Stimulated activated CD4-positive, alpha-beta T cell treated with anti-CD3 and anti-CD28 coated beads, Interleukin-2, amount 100 ng/mL, for 4 hours (primary cell): Measurements from ENCODE around the gene SCNM1.
"Not testable (repeated sequence)": the region's sequence is repeated elsewhere in the genome, so short reads cannot be mapped to it uniquely, and the experiment has no call there.

Experiments
- DNase-seq: peaks from one replicate; pipeline ENCODE4 v3.0.0-alpha.2; 2020; ENCODE audit warnings: low read depth

Gene SCNM1

GRCh38 chr1:151146412-151147131, 19.4 kb upstream of the SCNM1 start, which contains the start of gene SEMA6C:
TSS of gene SEMA6C (minus strand) at chr1:151146631. CDS start at chr1:151142621, 4,010 bp downstream.
- DNase-seq: peak; percentile 74

DNA sequence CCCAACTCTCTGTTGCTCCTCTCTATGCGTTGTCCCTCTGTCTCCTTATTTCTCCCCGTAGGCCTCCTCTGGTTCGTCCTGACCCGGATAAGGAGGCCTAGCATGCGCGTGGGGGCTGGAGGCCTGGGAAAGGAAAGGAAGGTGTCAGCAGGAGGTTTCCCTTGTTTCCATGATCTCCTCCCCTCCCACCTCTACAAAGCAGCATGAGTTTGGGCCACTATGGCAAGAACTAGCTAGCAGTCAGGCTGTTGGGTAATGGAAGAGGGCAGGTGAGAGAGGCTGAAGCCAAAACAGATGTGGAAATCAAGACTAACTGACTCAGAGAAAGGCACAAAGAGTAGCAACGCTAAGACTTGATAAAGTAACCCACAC, 18.8 kb upstream of the SCNM1 start:
- DNase-seq: no peak

- no peak for DNase-seq
These were observed 18.3 kb upstream of the SCNM1 start for GRCh38 chr1:151147665-151148064.

- DNase-seq: peak; percentile 63
These were observed 9.5 kb upstream of the SCNM1 start, which contains the start of gene TNFAIP8L2 for GRCh38 chr1:151156515-151156819. TSS of gene TNFAIP8L2 (plus strand) at chr1:151156649. CDS start at chr1:151158698, 2,049 bp downstream.

DNA sequence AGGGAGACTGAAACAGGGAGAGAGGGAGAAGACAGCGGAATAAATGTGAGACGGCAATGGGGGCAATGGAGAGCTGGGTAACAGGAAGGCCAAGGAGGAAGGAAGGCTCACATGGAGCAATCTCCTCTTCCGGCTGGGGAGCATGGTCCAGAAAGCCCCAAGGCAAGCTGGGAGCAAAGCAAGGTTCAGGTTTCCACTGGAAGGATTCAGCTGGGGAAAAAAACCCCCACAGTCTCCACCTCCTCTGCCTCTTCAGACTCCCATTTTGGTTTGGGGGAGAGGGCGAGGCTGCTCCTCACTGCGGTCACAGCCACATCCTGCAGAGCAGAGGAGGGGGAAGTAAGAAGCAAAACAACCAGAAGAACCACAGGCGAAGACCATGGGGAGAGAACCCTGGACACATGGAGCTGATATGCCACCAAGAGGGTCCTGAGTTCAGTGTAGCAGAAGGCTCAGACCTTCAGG, 8.8 kb upstream of the SCNM1 start:
- DNase-seq: peak; percentile 26

GRCh38 chr1:151158326-151158725, 7.6 kb upstream of the SCNM1 start:
- peak; percentile 23 for DNase-seq

DNA sequence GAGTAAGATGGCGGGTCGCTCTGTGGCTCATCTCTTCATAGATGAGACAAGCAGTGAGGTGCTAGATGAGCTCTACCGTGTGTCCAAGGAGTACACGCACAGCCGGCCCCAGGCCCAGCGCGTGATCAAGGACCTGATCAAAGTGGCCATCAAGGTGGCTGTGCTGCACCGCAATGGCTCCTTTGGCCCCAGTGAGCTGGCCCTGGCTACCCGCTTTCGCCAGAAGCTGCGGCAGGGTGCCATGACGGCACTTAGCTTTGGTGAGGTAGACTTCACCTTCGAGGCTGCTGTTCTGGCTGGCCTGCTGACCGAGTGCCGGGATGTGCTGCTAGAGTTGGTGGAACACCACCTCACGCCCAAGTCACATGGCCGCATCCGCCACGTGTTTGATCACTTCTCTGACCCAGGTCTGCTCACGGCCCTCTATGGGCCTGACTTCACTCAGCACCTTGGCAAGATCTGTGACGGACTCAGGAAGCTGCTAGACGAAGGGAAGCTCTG, 7.1 kb upstream of the SCNM1 start:
- DNase-seq: no peak

- DNase-seq: no peak
These were observed 6.6 kb upstream of the SCNM1 start for GRCh38 chr1:151159373-151159772.

DNA sequence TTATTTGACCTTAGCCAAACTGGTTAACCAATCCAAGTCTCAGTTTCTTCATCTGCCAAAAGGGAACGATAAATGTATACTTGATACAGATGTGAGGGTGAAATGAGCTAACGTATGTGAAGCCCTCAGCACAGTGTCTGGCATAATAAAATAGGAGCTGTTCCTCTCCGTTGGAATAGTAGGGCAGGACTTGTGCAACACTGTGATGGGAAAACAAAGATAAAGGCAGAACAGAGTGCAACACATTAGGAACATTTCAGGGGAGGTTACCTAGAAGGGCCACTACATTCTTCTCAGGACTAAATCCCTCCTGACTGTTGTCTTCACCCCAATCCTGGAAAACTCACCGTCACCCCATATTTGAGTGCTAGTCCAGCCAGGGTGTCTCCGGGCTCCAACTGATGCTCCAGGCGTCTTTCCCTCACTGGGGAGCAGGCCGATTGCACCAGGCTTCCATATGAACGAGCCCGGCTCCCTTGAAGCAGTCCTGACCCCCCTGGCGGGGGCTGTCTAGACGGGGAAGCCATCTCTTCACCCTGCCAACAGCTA, 1.1 kb upstream of the SCNM1 start:
- DNase-seq: no peak

DNA sequence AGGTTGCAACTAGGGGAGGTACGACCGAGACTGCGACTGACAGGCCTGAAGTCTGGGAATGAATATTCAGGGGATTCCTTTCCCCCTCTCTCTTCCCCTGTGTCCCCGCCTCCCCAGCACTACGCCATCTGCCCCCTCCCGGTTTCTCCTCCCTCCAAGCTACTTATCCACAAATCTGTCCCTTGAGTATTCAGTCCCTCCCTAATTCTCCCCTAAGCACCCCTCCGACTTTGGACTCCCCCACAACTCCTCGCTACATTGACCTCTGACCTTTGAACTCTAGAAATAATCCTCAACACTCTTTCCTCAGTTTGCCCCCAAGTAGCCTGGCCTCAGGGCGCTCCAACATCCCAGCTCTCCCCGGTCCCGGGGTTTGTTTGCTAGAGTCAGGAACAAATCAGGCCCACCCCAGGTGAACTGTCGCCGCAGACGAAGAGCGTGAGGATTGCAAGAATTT, 635 bp upstream of the SCNM1 start:
- DNase-seq: no peak

DNA sequence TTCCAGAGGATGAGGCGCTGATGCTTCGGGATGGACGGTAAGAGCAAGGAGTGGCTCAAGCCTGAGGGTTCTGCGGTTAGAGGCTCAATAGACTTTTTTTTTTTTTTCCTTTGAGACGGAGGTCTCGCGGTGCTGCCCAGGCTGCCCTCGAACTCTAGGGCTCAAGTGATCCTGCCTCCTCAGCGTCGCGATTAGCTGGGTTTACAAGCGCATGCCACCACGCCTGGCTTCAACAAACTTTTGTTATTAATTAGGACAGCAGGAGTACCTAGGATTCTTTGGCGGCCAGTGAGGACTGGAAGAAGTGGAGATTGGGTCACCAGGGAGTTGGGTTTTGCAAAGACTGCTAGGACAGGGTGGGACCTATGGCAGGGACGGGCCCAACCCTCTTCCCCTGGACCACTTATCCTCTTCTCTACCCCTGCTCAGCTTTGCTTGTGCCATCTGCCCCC, 587 bp downstream of the SCNM1 start:
- DNase-seq: no peak

DNA sequence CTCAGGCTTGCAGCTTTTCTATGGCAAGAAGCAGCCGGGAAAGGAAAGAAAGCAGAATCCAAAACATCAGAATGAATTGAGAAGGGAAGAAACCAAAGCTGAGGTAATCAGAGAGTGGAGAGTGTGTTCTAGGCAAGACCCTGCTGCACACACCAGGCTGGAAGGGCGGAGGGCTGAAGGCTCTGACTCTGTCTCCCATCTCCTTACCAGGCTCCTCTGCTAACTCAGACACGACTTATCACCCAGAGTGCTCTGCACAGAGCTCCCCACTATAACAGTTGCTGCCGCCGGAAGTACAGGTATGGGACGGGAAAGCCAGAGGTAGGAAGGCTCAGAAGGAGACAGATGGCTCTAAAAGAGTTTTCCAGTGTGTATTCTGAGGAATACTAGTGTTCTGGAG, 1.2 kb downstream of the SCNM1 start:
- DNase-seq: no peak

GRCh38 chr1:151171190-151171589, 5.2 kb downstream of the SCNM1 start:
- no peak for DNase-seq

DNA sequence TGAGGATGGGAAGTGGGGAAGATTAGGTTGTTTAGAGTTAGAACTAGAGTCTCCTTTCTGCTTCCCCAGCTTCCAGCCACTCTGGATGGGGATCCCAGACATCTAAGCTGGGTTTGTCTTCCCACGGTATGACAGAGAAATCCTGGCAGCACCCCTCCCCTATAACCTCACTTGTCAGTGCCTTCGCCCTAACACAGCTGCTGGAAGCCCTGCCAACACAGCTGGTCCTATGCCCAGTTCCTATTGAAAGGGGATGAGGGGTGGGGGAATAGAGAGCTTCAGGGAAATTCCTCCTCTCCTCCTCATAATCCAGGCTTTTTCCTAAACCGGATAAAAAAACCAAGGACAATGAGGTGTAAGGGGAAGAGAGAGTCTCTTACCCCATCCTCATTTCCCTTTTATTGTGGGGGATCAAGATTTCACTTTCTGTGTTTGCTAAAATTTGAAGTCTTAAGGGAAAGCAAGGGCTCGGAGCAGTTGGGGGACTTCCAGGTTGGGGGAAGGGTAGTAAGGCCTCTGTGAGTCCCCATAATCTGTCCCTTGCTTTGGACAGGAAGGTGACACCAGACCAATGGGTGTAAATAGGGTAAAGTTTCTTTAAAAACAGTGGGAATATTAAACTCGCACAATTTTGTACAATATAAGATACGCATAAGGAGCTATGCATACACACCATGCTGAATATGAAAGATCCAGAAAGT, 9.2 kb downstream of the SCNM1 start:
- DNase-seq: no peak

DNA sequence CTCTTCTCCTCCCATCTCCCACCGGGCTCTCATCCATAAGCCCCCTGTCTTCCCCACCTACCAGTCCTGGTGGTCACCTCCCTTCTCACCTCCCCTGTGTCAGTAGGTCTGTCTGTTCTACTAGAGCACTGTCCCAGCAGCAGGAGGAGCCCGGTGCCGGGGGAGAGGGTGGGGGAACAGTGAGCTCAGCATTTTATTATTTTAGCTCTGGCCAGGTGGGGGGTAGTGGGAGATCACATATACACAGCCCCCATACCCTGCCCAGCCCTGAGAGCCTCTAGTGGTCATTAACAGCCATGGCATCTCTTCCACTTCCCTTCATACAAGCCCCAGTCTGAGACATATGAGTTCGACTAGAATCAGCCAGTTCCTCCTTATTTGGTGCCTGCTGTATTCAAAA, 9.9 kb downstream of the SCNM1 start, which contains the start of gene TMOD4:
TMOD4 (minus strand) TSS at position 119 of the 400 bp plus-strand sequence. CDS start 1,106 bp downstream, outside the sequence.
- DNase-seq: no peak

DNA sequence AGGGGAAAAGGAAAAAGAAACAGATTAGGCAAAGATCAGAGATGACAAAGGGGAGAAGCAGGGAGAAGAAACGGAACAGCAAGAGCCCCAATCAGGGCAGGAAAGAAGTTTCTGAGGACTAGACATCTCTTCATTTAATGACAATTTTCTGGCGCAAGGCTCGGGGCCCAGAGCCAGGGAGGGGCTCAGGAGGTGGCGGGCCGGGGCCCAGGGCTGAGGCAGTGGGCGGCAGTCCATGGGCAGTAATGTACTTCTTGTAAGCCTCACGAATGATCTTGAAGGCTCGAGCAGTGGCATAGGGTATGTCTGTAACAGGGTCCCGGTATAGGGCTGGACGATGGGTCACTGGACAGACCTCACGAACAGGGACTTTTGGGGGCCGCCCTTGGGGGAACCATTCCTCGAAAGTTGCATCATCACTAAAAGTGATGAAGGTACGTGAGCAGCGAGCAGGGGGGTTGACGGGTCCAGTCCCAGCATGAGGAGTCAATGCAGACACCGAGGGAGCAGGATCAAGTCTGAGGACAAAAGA, 10.6 kb downstream of the SCNM1 start:
- no peak for DNase-seq

- no peak for DNase-seq
These were observed 18.3 kb downstream of the SCNM1 start for GRCh38 chr1:151184211-151184610.

GRCh38 chr1:151187205-151187604, 21.3 kb downstream of the SCNM1 start:
- DNase-seq: no peak

DNA sequence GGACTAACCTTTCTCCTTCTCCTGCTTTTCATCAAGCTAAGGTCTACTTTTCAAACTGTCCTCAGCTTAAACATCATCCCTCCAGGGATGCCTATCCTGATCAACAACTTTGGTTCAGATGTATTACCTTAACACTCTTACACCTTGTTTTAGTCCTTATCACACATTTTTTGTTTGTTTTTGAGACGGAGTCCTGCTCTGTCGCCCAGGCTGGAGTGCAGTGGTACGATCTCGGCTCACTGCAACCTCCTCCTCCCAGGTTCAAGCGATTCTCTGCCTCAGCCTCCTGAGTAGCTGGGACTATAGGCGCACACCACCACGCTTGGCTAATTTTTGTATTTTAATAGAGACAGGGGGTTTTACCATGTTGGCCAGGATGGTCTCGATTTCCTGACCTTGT, 22.7 kb downstream of the SCNM1 start:
- not testable (repeated sequence) for DNase-seq

GRCh38 chr1:151189637-151190445, 23.9 kb downstream of the SCNM1 start, which contains the start of gene VPS72:
TSS of gene VPS72 (minus strand) at chr1:151190197. CDS start at chr1:151190121, 76 bp downstream.
- peak; percentile 77 for DNase-seq

DNA sequence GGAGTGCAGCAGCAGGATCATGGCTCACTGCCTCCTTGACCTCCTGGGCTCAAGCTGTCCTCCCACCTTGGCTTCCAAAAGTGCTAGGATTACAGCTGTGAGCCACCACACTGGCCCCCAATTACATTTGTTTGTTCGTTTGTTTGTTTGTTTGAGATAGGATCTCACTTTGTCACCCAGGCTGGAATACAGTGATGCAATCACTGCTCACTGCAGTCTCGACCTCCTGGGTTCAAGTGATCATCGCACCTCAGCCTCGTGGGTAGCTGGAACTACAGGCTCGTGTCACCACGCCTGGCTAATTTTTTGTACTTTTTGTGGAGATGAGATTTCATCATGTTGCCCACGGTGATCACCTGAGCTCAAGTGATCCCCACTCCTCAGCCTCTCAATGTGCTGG, 26.1 kb downstream of the SCNM1 start:
- no peak for DNase-seq
